Measurements from ENCODE around the gene TOM1L2.

The TOM1L2 gene

GRCh38 chr17:17822189-17822588 lies 150.0 kb downstream of the TOM1L2 start:
- no peak for DNase-seq (ENCODE audit: low spot score)
- POLR2A ChIA-PET (ENCODE audit: low non-redundant PET) = interaction anchor here (0.8 kb wide), 1 partner anchor 16 kb away, joined by 3 read pairs; no protein-coding TSS in a partner anchor
- CTCF ChIA-PET = interaction anchor here (0.7 to 1.5 kb wide), 2 partner anchors 10 to 202 kb away, joined by 5 to 7 read pairs; no protein-coding TSS in a partner anchor
- H3K27ac ChIP-seq = peak overlapping the region; percentile 97
- no peak for TF ChIP-seq CTCF (conservative IDR thresholded peaks at IDR 0.05; ENCODE audit: low read depth)

DNA sequence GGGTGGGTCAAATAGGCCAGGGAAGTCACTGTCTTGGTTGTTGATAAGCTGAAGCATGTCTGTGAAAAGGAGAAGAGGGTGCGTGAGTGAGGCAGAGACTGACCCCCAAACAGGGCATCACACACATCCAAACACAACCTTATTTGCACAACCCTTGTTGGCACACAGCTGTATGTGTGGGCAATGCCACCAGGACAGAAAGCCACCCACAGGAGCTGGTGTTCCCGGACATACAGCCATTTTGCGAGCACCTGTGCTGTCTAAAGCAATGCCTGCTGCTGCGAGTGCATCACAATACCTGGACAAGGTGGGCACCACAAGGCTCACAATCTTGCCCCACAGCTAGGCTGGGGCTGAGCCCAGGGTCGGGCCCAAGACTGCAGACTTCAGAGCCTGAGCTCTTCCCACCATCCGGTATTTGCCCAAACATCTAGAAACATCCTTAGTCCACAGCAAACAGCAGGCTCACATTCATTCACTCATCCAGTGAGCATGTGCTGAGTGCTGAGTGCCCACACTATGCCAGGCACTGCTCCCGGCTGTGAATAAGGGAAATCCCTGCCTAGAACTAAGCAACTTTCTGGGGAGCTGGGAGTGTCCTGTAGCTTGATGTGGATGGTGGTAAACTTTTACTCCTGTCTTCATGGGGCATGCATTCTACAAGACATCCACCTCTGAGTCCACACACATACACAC lies 151.6 kb downstream of the TOM1L2 start:
- peak overlapping the region; percentile 97 for H3K27ac ChIP-seq
- ChIA-PET CTCF (interaction anchor here (0.6 to 1.9 kb wide), 4 partner anchors 9 to 48 kb away, joined by 3 to 11 read pairs (median 5); no protein-coding TSS in a partner anchor), POLR2A (ENCODE audit: low non-redundant PET) (interaction anchor here (0.6 to 1.5 kb wide), 8 partner anchors 16 to 269 kb away, joined by 3 to 10 read pairs (median 5); no protein-coding TSS in a partner anchor)
- TF ChIP-seq CTCF (conservative IDR thresholded peaks at IDR 0.05; ENCODE audit: low read depth) = no peak
- DNase-seq (ENCODE audit: low spot score) = no peak

- CTCF ChIA-PET = interaction anchor here (1.2 to 1.9 kb wide), 2 partner anchors 8 to 40 kb away, joined by 7 to 11 read pairs; no protein-coding TSS in a partner anchor
Measured at GRCh38 chr17:17820046-17820445, 152.2 kb downstream of the TOM1L2 start.

DNA sequence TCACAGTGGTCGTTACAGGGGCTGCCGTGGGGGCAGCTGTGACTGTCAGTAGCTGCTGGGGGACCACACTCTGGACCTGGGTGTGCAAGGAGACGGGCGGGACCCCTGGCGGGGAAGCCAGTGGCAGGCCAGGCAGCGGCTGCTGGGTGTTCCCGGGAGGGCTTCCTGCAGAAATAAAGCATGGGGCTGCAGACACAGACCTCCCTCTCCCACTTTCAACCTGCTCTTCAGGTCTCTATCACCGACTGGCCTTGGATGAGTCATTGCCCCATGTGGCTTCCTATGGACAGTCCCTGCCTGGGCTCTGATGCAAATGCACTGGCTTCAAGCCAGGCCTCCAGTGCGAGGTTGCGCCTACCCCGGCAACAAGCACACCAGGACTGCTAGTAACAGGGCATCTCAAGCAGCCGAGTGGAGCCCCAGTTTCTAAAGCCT lies 152.6 kb downstream of the TOM1L2 start:
- peak; percentile 81 for DNase-seq (ENCODE audit: low spot score)
- CTCF ChIA-PET = interaction anchor here (1.9 kb wide), 1 partner anchor 8 kb away, joined by 11 read pairs; no protein-coding TSS in a partner anchor
- TF ChIP-seq CTCF (conservative IDR thresholded peaks at IDR 0.05; ENCODE audit: low read depth) = no peak
- H3K27ac ChIP-seq = peak overlapping the region; percentile 97
- POLR2A ChIA-PET (ENCODE audit: low non-redundant PET) = interaction anchor here (1.4 kb wide), 1 partner anchor 22 kb away, joined by 4 read pairs; no protein-coding TSS in a partner anchor

More at GRCh38 chr17:17820046-17820445, 152.2 kb downstream of the TOM1L2 start:
- peak overlapping the region; percentile 97 for H3K27ac ChIP-seq
- POLR2A ChIA-PET (ENCODE audit: low non-redundant PET) = interaction anchor here (0.6 to 1.5 kb wide), 5 partner anchors 16 to 212 kb away, joined by 4 to 6 read pairs (median 5); no protein-coding TSS in a partner anchor
- no peak for TF ChIP-seq CTCF (conservative IDR thresholded peaks at IDR 0.05; ENCODE audit: low read depth)
- no peak for DNase-seq (ENCODE audit: low spot score)

DNA sequence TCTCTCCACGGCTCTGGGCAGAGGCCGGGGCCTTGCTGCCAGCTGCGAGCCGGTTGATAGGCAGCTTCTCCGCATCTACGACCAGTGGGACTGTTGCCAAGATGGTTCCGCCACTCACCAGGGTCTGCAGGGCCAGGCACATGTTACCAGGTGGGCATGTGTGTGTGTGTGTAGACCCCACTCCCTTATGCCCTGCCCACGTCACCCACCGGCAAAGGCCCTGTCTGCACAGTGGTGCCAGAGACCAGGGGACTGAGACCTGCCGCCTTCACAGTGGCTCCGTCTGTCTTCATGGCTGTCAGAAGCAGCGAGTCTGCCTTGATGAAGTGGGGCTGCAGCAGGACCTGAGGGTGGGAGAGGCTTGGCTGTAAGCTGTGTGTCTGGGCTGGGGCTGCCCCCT lies 153.1 kb downstream of the TOM1L2 start:
- H3K27ac ChIP-seq = peak overlapping the region; percentile 97
- CTCF ChIA-PET = no interaction called here
- DNase-seq (ENCODE audit: low spot score) = no peak
- TF ChIP-seq CTCF (conservative IDR thresholded peaks at IDR 0.05; ENCODE audit: low read depth) = no peak
- POLR2A ChIA-PET (ENCODE audit: low non-redundant PET) = no interaction called here

DNA sequence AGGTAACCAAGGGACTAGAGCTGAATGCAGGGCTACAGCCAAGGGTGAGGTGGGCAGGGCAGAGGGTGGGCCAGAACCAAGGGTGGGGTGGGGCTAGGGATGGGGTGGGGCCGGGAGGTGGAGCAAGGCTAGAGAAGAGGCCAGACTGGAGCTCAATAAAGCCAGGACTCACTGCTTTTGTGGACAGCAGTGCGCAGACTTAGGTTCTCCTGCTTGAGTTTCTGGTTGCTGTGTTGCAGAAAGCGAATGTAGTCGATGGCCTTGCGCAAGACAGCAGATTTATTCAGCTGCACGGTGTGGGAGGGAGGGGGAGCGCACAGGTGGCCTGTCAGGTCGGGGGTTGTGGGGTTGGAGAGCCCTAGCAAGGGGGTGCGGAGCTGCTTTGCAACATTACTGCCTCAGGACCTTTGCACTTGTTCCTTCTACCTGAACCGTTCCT lies 154.1 kb downstream of the TOM1L2 start:
- ChIA-PET POLR2A (ENCODE audit: low non-redundant PET) (interaction anchor here (0.5 to 1.0 kb wide), 3 partner anchors 18 to 120 kb away, joined by 3 to 4 read pairs (median 3); no protein-coding TSS in a partner anchor), CTCF (no interaction called here)
- no peak for DNase-seq (ENCODE audit: low spot score)
- H3K27ac ChIP-seq = peak overlapping the region; percentile 97
- no peak for TF ChIP-seq CTCF (conservative IDR thresholded peaks at IDR 0.05; ENCODE audit: low read depth)
